Camera-type eye (tissue), 1 donor: ENCODE results near the gene SCRN3. TPM values are rescaled to one million over a fixed set of nuclear protein-coding genes. Genes with fewer than 3 reads are reported as not detected.

Experiments used
- total RNA-seq: library from RNA; depleted of rRNA; stranded (reverse); fragments of >200 nt; gene quantifications from one replicate; pipeline ENCODE4 v1.2.3, GENCODE V29; 2014

SCRN3 gene, protein sequence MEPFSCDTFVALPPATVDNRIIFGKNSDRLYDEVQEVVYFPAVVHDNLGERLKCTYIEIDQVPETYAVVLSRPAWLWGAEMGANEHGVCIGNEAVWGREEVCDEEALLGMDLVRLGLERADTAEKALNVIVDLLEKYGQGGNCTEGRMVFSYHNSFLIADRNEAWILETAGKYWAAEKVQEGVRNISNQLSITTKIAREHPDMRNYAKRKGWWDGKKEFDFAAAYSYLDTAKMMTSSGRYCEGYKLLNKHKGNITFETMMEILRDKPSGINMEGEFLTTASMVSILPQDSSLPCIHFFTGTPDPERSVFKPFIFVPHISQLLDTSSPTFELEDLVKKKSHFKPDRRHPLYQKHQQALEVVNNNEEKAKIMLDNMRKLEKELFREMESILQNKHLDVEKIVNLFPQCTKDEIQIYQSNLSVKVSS
- total RNA-seq = 60.2 TPM

GRCh38 chr2:174395284-174395968 lies at the start of gene SCRN3:
Gene SCRN3 (plus strand): TSS chr2:174395730. CDS start chr2:174398284, 2,554 bp downstream.

Other genes starting within 250 kb of the SCRN3 start
- gene OLA1, start 147.2 kb upstream of the SCRN3 start, total RNA-seq = 68.4 TPM
- not detected for gene SP9, start 60.8 kb upstream of the SCRN3 start, total RNA-seq
- gene GPR155, start 91.3 kb downstream of the SCRN3 start, total RNA-seq = 7.9 TPM
- 32.8 TPM for gene WIPF1, start 202.1 kb downstream of the SCRN3 start, total RNA-seq